ENCODE results near the gene TRIM33.

Gene TRIM33

DNA sequence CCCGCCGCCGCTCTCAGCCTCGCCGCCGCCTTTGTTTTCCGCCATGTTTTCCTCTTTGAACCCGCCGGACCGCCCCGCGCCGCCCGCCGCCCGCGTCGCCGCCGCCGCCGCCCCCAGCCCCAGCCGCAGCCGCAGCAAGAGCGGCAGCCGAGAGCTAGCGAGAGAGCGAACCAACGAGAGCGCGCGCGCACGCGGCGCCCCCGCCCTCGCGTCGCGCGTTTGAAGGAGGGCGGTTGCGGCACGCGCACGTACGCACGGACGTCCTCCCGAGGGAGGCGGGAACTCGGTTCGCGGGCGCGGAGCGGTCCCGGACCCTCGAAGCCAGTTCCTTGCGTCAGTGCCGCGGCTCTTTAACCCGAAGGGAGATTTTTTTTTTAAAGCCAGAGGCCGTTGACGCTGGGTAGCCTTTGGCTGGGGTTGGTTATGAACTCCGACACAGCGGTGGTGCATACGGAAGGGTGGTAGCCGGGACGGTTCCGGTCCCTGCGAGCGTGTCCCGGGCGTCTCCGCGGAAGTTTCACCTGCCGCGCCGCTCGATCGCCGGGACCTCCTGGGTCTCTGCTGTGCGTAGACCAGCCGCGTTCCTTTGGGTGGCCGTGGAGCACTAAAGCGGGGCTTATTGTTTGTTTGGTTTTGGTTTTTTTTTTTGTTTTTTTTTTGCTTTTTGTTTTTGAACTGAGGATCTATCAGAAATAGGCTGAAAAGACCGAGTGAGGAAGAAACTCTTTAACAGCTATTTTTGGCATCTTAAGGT, at the start of gene TRIM33:
TRIM33 (minus strand) TSS at position 172 of the 754 bp plus-strand sequence; CDS start at position 45, 127 bp downstream.
- DNase-seq = peak; percentile 63

DNA sequence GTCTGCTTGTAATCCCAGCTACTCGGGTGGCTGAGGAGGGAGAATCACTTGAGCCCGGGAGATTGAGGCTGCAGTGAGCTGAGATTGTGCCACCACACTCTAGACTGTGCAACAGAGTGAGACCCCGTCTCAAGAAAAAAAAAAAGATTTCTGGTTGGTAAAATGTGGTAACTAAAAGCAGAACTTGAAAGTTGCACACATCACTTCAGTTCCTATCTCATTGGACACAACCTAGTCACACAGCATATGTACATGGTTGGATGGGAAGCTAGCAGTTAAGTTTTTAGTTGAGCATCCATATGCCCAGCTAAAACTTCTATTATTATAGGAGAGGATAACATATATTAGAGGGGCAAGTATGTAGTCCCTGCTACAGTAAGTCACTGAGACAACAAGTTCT, 48.4 kb upstream of the TRIM33 start:
- no peak for DNase-seq

DNA sequence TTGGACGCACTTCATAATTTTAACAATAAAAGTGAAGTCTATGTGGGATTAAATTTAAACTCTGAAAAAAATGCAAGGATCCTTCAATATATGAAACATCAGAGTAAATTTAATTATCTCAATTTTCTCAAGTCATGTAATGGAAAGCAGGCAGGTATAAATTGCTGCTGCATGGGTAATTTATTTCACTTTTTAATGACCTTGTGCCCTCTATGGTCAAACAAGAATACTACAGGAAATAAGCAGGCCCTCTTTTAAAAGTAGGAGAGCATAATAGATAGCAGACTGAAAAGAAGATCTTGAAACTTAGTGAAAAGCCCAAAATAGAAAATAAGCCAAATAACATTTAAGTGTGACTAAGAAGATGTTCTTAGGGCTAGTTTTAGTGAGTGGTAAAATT, 47.5 kb upstream of the TRIM33 start:
- no peak for DNase-seq

DNA sequence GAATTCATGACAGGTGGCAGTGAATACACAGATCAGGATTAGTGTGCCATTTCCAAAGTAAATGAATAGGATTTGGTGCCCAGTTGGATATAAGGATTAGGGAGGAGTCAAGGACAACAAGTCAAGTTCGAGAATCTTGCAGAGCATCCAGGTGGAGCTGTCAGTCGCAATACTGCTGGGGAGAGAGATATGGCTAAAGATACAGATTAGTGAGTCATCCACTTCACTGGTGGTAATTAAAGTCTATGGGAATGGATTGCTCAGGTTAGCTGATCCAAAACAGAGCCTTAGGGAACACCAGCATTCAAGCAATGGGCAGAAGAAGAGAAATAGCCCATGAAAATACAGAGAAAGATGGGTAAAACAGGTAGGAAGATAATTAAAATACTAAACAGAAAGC, 43.6 kb upstream of the TRIM33 start:
- no peak for DNase-seq

DNA sequence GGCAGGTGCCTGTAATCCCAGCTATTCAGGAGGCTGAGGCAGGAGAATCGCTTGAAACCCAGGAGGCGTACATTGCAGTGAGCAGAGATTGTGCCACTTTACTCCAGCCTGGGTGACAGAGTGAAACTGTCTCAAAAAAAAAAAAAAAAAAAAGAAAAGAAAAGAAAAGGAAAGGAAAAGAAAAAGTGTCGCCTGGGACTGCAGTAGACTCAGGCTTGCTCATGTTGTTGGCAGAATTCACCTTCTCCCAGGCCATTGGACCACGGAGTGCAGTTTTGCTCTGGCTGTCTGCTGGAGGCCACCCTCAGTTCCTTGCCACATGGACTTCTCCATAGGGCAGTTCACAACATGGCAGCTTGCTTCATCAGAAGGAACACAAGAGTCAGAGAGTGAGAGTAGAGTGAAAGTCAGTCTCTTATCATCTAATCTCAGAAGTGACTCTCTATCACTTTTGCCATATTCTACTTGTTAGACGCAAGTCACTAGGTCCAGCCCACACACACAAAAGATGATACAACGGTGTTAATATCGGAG, 41.2 kb upstream of the TRIM33 start:
- DNase-seq = no peak

DNA sequence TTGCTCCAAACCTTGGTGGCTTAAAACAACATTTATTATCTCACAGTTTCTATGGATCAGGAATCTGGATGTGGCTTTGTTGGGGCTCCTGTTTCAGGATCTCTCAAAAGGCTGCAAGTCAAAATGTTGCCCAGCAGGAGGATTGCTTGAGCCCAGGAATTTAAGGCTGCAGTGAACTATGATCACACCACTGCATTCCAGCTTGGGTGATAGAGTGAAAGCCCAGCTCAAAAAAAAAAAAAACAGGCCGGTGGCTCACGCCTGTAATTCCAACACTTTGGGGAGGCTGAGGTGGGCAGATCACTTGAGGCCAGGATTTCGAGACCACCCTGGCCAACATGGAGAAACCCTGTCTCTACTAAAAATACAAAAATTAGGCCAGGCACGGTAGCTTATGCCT, 40.4 kb upstream of the TRIM33 start:
- no peak for DNase-seq

DNA sequence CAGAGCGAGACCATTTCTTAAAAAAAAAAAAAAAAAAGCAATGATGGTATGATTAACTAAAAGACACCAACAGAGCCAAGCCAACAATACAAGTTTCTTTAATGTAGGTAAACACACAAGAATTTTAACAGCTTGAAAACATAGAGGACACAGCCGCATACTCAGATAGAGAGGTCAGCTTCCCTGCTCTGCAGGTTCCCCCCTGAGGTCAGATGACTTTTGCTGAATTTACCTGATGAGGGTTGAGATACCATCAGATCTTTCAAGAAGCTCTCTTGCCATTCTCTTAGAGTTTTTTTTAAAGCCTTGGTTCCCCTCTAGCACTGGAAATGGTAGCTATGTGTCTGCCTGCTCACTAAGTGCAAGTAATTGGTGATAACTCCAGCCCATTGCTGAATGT, 39.3 kb upstream of the TRIM33 start:
- DNase-seq = no peak

DNA sequence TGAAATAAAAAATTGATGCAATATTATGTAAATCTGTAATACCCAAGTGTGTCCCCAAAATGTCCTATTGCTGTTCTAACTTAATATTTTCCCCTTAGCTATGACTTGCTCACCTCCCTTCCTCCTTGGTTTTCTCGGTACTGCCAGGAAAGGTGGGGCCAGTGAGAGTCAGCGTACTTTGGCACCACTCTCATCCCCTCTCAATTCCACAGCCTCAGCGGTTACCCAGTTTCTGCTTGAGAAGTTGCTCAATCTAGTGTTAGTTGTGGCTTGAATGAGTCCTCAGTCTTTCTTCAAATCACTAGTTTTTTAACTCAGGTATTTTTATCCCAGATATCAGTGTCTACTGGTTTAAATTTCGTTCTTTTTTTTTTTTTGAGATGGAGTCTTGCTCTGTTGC, 38.1 kb upstream of the TRIM33 start:
- DNase-seq = no peak

DNA sequence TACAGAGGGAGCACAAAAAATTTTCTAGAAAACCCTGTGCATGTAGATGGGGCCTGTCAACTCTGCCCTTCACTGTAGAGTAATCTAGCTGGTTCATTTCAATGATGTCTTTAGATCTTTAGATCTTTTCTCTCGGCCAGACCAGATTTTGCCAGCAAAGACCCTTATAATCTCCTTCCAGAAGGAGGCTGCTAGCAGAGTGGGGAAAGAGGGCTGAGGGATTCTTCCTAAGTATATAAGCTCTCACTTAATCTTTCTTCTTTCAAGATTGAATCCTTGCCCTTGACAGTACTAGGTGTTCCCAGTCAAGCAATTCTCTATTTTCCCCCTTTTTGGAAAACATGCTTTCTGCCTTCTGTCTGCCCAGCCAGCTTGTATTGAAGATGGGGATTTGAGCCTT, 36.1 kb upstream of the TRIM33 start:
- DNase-seq = no peak

DNA sequence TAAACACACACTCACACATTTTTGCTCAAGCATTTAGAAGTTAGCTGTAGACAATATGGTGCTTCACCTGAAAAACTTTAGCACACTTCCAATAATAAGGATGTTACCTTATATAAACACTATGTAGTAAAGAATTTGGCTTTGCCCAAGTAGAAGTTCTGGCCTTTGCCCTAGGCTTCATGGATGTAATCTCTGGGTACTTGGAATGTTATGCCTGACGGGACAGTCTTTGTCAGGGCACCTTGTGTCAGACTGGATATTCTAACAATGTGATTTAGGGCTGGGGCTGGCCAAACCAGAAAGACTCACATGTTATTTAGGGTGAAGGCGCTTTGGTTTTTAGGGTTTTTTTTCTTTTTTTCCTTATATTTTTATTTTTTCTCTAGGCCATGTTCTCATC, 34.8 kb upstream of the TRIM33 start:
- DNase-seq = no peak

DNA sequence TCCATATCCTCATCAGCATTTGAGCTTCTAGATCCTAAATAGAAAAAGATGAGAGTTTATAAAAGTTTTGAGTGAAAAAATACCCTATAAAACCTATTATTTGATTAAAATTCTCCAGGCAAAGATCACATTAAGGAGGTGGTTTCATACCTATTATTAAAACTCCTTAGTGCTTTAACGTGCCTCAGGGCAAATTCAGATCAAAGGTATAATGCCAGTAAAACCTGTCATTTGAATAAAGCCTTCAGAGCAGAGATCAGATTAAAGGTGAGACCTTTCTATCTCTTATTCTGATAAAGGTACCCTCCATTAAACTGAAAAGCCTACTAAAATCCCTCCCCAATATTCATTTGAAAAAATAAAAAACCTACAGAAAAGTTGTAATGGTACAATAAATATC, 34.3 kb upstream of the TRIM33 start:
- DNase-seq = no peak

DNA sequence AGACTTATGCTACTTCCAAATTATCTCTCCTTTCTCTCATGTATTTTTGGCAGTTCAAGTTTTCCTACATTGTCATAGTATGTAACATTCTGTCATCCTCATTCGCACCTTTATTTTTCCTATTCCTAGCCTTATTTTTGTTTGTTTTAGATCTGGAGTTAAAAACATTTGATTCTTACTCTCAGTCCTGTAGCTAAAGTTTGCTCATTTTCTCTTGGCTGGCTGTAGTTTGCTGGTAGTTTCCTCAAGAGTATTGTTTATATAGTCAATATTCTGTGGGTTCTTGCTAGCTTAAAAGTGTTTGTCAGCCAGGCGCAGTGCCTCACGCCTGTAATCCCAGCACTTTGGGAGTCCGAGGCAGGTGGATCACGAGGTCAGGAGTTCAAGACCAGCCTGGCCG, 29.8 kb upstream of the TRIM33 start:
- DNase-seq = no peak

DNA sequence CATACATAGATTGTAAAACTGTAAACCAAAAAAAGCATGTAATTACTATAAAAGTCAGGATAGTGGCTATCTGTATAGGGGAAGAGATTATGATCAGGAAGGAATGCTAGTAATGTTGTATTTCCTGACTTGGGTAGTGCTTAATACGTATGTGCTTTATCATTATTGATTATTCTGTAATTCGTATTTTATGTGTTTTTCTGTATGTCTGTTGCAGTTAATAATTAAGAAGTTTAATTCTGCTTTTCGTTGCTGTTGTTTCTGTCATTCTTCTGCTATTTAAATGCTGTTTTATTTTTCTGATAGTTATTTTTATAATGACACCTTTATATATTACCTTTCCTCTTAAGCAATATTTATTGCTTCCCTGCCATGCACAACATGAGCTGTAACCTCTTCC, 29.3 kb upstream of the TRIM33 start:
- DNase-seq = no peak

DNA sequence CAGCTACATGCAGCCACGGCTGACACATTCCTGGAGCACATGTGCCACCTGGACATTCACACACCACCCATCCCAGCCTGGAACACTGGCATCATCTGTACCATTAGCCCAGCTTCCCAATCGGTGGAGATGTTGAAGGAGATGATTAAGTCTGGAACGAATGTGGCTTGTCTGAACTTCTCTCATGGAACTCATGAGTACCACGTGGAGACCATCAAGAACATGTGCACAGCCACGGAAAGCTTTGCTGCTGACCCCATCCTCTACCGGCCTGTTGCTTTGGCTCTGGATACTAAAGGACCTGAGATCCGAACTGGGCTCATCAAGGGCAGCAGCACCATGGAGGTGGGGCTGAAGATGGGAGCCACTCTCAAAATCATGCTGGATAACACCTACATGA, 25.0 kb upstream of the TRIM33 start:
- DNase-seq = no peak

DNA sequence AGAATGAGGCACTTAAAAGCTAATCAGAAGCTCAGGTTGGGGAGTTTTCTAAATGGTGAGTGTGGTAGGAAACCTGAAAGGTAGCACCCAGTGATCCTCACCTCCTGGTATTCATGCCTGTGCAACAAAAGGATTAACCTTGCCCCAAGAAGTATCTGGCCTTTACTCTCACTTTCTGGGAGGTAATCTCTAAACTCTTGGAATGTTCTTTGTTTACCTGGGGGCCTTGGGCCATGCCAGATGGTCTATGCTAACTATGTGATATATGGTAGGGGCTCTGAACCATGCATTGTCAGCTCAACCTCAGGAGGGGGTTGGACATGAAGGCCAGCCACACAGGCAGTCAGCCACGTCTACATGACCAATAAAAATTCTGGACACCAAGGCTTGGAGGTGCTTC, 24.4 kb upstream of the TRIM33 start:
- no peak for DNase-seq

DNA sequence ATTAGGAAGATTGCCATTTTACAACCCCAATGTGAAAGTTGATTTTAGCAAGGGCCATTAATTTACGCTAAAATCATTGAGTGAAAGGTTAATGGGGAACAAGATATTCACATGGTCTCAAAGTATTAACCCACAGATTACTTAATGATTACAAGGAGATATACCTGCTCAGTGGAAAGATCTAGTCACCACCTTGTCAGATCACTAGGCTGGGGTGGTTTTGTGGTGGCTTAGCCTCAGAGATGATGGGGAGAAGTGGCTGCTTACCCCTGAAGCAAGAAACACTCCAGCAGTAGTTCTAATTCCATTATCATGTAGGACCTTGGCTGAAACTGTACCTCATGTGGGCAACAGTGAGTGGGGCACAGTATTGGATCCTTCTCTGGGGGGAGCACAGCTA, 20.1 kb upstream of the TRIM33 start:
- DNase-seq = no peak

DNA sequence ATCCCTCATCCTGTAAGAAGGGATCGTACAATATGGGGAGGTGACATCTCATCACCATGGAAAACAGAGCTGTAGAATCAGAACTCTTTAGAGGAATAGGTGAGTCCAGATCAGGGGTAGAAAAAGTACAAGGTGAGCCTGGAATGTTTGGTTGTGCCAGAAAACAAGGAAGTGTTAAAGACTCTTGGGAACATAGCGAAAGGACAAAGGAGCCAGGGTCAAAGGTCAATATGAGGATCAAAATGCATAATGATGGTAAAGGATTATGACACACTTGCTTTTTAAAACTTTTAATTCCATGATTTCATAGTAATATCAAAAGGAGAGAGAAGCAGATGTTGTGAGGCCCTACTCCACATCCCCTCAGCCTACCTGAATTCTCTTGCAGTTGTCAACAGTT, 19.2 kb upstream of the TRIM33 start:
- no peak for DNase-seq

DNA sequence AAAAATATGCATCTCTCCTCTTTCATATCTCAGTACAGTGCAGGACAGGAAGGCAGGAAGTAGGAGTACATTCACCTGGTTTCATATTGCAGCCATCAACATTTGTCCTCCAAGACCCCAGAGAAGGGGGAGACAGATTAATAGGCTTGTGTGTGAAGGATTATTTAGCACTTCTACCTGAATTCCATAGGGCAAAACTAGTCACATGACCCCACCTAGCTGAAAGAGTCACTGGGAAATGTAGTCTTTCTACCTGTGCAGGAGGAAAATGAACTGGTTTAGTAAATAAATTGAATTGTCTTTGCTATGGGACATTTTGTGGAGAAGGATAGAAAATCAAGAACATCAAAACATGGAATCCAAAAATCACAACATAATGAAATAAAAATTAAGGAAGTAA, 13.9 kb upstream of the TRIM33 start:
- no peak for DNase-seq

DNA sequence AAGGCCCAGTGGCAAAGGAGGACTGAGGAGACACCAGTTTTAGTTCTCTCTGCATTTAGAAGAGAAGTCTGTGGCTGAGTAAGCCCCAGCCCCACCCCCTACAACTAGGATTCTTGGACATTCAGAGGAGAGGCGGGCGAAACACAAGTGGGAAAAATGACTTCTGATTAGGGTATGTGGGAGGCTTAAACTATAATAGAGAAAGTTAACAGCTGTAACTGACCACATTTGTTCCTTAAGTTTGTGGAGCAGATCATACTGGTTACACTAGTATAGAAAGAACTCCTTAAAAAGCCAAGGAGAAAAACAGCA, 11.2 kb upstream of the TRIM33 start:
- DNase-seq = no peak

DNA sequence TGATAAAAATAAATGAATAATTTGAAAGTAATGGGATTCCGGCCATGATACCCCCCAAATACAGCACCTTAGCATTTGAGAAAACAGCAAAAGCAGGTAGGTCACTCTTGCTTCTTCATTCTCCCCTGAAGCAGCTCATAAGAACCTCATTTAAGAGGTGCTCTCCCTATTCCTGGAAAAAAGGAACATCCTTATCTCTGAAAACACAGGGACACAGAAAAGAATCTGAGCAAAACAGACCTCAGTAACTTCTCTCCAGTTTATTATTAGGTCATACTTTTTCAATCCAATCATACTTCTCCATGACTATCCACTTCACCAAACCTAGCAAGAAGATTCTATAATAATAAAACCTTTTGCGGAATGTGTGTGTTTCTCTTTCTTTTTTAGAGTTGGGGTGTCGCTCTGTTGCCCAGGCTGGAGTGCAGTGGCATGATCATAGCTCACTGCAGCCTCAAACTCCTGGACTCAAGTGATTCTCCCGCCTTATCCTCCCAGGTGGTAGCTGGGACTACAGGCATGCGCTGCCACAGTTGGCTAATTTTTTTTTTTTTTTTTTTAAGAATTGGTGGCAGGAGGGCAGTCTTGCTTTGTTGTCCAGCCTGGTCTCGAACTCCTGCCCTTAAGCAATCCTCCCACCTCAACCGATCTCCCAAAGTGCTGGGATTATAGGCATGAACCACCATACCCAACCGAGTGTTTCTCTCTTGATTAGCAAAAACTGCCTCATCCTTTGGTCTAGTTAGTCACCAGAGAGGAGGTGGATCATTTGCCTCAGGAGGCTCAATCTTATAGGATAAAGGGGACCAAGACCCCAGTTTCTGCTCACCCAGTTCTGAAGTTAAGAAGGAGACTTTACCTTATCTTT, 10.6 kb upstream of the TRIM33 start:
- no peak for DNase-seq

DNA sequence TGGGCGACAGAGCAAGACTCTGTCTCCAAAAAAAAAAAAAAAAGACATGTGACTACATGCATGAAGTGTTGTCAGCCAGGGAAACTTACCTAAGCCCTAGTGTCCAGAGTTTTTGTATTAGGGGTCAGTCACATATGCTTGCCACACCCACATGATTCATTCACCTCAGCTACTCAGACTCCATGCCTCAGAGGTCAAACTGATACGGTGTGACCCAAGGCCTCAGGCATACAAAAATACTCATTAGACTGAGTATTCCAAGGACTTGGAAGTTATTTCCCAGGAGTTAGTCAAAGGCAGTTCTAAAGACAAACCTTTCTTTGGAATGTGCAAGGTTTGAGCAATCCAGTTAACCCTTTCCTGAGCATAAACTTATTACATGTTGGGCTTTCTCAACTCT, 6.3 kb upstream of the TRIM33 start:
- no peak for DNase-seq

DNA sequence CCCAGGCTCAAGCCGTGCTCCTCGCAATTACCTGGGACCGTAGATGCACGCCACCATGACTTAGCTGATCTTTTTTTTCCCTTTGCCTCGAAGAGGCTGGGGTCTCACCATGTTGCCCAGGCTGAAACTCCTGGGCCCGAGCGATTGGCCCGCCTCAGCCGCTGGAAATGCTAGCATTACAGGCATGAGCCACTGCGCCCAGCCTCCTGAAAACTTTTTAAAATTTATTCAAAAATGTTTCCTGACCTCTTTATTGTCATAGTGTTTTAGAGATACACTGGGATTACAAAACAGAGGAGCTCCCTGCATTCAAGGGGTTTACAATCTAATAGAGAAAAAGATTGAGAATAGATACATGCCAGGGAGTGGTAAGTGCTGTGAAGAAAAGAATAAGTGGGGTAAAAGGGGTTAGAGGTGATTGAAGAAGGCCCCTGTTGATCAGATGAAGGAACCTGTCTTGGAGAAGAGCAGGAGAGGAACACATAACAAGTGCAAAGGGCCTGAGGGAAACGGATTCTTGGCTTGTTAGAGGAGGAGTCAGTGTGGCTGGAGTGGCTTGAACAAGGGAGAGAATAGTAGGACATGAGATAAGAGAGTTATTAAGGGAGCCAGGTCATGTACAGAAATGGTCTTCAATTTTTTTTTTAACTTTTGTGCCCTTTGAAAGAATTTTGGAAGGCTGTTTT, 1.7 kb upstream of the TRIM33 start:
- DNase-seq = no peak

DNA sequence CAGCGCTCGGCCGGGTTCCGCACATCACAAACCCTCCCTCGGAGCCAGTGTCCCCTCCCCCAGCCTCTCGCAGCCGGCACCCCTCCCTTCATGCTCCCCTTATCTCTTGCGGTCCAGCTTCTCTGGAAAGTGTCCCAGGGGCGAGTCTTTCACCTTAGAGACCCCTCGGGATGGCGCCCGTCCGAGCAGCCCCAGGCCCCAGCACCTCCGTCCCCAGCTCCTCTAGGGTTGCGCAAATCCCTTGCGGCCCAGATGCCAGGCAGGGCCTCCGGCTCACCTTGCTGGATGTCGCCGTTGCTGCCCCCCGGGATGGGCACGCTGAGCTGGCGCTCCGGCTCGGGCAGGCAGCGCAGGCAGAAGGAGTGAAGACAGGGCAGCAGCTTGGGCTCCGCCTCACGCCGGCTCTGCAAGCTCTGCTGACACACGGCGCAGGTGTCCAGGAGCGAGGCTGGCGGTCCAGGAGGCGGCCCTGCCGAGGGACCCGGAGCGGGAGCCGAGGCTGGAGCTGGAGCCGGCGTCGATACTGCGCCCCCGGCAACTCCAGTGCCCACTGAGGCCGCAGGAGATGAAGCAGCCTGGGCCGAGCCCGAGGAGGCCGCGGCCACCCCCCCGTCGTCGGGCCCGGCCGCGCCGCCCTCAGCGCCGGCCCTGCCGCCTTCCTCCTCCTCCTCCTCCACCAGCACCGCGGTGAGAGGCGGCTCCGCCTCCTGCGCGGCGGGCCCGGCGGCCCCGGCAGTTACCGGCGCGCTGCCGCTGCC, 550 bp downstream of the TRIM33 start:
- no peak for DNase-seq

All from DMS 273 treated with DMSO at 0.1 percent for 48 hours (cell line).